Smooth muscle cell (in vitro differentiated cells): ENCODE data around the gene CATSPER4. TPM values are rescaled to one million over a fixed set of nuclear protein-coding genes. Genes with fewer than 3 reads are reported as not detected.
"Not testable (repeated sequence)": the region's sequence is repeated elsewhere in the genome, so short reads cannot be mapped to it uniquely, and the experiment has no call there.

Source experiments
- DNase-seq: peaks from one replicate; lab custom pipeline; 2025; ENCODE audit not compliant: unreplicated experiment; lab: John Stamatoyannopoulos, UW
- H2AFZ ChIP-seq: fragments of 200-600 bp; sonication (generic); 2 replicates; pipeline ENCODE4 v1.6.0; 2016; ENCODE audit warnings: antibody characterized with exemption, low read depth, mild to moderate bottlenecking
- H3F3A ChIP-seq: fragments of 200-600 bp; sonication (generic); 2 replicates; pipeline ENCODE4 v1.6.0; 2017; ENCODE audit warnings: antibody characterized with exemption, low read depth
- H3K27ac ChIP-seq: fragments of 200-600 bp; sonication (generic); 2 replicates; pipeline ENCODE4 v1.5.1; 2016; ENCODE audit warnings: low read depth, mild to moderate bottlenecking
- H3K27me3 ChIP-seq: fragments of 200-600 bp; sonication (generic); 2 replicates; pipeline ENCODE4 v1.6.1; 2016; ENCODE audit warnings: low read depth, mild to moderate bottlenecking
- H3K36me3 ChIP-seq: fragments of 200-600 bp; sonication (generic); 2 replicates; pipeline ENCODE4 v1.5.1; 2016; ENCODE audit warnings: low read depth
- H3K4me1 ChIP-seq: fragments of 200-600 bp; sonication (generic); 2 replicates; pipeline ENCODE4 v1.5.1; 2016; ENCODE audit warnings: low read depth
- H3K4me2 ChIP-seq: fragments of 200-600 bp; sonication (generic); 2 replicates; pipeline ENCODE4 v1.6.0; 2016; ENCODE audit warnings: mild to moderate bottlenecking
- H3K4me3 ChIP-seq: fragments of 200-600 bp; sonication (generic); 2 replicates; pipeline ENCODE4 v1.5.1; 2016; ENCODE audit warnings: mild to moderate bottlenecking
- H3K79me2 ChIP-seq: fragments of 200-600 bp; sonication (generic); 2 replicates; pipeline ENCODE4 v1.6.0; 2016; ENCODE audit warnings: low read depth, mild to moderate bottlenecking
- H3K9ac ChIP-seq: fragments of 200-600 bp; sonication (generic); 2 replicates; pipeline ENCODE4 v1.6.0; 2016; ENCODE audit warnings: low read depth
- H3K9me3 ChIP-seq: fragments of 200-600 bp; sonication (generic); replicated peaks from 2 replicates; pipeline ENCODE4 v1.5.1; 2016; ENCODE audit warnings: low read depth
- H4K20me1 ChIP-seq: fragments of 200-600 bp; sonication (generic); 2 replicates; pipeline ENCODE4 v1.6.0; 2016; ENCODE audit warnings: low read depth
- WGBS: methylation state at CpG from one replicate; pipeline ENCODE4 v1.1.7; 2016; ENCODE audit warnings: low lambda C conversion rate; 5-methylcytosine and 5-hydroxymethylcytosine counted together
- polyA plus RNA-seq: library from polyadenylated mRNA; unstranded; fragments of >200 nt; fragmentation: Nextera tagmentation; extraction: Ambion mirVana; gene quantifications from 2 replicates; pipeline ENCODE4 v1.2.1, GENCODE V29; 2016
- total RNA-seq: library from RNA; depleted of rRNA; stranded (reverse); fragments of >200 nt; gene quantifications from 2 replicates; pipeline ENCODE4 v1.2.3, GENCODE V29; 2014
- TF ChIP-seq, protein P1 (sequence below): fragments of 200-600 bp; sonication (generic); IDR thresholded peaks from 2 replicates; pipeline ENCODE4 v1.5.1; 2017; ENCODE audit warnings: borderline replicate concordance, mild to moderate bottlenecking, antibody characterized with exemption; ENCODE audit not compliant: insufficient read depth, poor library complexity, severe bottlenecking

CATSPER4 gene
- total and polyA plus RNA-seq, 2 experiments from 2014 or later: not detected

DNA sequence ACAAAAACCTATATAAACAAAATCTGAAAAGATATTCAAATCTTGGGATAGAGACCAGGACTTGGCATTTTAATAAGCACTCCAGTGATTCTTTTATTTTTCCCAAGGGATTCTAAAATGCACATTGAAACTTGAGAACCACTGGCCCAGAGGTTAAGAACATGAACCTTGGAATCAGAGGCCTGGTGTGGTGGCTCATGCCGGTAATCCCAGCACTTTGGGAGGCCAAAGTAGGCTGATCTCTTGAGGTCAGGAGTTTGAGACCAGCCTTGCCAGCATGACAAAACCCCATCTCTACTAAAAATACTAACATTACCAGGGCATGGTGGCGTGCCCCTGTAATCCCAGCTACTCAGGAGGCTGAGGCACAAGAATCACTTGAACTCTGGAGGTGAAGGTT, 30.7 kb downstream of the CATSPER4 start:
- Histone ChIP-seq H4K20me1 (no peaks in the 10 kb centered on the region), H3K4me2 (no peak overlapping the region), H3K27me3 (no peaks in the 10 kb centered on the region), H3K36me3 (no peaks in the 10 kb centered on the region), H3F3A (no peaks in the 10 kb centered on the region), H3K9ac (no peak overlapping the region), H3K9me3 (no peaks in the 10 kb centered on the region), H3K27ac (no peak overlapping the region), H2AFZ (no peak overlapping the region), H3K4me1 (no peaks in the 10 kb centered on the region), H3K79me2 (no peaks in the 10 kb centered on the region), H3K4me3 (no peak overlapping the region)
- no peak for DNase-seq
- WGBS: 100% methylated on average over 2 of the region's 2 CpGs
- TF ChIP-seq, protein P1, sequence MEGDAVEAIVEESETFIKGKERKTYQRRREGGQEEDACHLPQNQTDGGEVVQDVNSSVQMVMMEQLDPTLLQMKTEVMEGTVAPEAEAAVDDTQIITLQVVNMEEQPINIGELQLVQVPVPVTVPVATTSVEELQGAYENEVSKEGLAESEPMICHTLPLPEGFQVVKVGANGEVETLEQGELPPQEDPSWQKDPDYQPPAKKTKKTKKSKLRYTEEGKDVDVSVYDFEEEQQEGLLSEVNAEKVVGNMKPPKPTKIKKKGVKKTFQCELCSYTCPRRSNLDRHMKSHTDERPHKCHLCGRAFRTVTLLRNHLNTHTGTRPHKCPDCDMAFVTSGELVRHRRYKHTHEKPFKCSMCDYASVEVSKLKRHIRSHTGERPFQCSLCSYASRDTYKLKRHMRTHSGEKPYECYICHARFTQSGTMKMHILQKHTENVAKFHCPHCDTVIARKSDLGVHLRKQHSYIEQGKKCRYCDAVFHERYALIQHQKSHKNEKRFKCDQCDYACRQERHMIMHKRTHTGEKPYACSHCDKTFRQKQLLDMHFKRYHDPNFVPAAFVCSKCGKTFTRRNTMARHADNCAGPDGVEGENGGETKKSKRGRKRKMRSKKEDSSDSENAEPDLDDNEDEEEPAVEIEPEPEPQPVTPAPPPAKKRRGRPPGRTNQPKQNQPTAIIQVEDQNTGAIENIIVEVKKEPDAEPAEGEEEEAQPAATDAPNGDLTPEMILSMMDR: no peak

DNA sequence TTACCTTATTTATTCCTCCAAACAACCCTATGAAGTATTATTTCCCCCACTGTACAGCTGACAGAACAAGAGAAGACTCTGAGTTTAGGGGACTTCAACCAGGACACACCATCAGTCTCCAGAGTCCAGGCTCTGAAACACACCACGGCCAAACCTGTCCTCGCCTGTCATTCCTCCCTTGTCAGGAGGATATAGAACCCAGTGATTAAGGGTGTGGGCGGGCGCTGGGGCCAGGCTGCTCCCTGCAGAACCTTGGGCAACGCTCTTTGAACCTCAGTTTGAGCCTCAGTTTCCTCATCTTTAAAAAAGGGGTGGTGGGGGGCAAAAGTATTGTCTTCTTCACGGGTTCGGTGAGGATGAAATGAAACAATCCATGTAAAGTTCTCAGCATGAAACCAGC, 34.2 kb downstream of the CATSPER4 start:
- 81% methylated on average over 7 of the region's 7 CpGs for WGBS
- Histone ChIP-seq H3K27me3 (no peaks in the 10 kb centered on the region), H3K9me3 (no peaks in the 10 kb centered on the region), H3K27ac (no peak overlapping the region), H2AFZ (no peak overlapping the region), H3K4me1 (no peaks in the 10 kb centered on the region), H3K4me3 (peak overlapping the region; percentile 40), H3K36me3 (no peaks in the 10 kb centered on the region), H3K9ac (no peak overlapping the region), H3K4me2 (peak overlapping the region; percentile 81), H3K79me2 (no peaks in the 10 kb centered on the region), H4K20me1 (no peaks in the 10 kb centered on the region), H3F3A (no peaks in the 10 kb centered on the region)
- TF ChIP-seq, protein P1: no peak
- DNase-seq: no peak

DNA sequence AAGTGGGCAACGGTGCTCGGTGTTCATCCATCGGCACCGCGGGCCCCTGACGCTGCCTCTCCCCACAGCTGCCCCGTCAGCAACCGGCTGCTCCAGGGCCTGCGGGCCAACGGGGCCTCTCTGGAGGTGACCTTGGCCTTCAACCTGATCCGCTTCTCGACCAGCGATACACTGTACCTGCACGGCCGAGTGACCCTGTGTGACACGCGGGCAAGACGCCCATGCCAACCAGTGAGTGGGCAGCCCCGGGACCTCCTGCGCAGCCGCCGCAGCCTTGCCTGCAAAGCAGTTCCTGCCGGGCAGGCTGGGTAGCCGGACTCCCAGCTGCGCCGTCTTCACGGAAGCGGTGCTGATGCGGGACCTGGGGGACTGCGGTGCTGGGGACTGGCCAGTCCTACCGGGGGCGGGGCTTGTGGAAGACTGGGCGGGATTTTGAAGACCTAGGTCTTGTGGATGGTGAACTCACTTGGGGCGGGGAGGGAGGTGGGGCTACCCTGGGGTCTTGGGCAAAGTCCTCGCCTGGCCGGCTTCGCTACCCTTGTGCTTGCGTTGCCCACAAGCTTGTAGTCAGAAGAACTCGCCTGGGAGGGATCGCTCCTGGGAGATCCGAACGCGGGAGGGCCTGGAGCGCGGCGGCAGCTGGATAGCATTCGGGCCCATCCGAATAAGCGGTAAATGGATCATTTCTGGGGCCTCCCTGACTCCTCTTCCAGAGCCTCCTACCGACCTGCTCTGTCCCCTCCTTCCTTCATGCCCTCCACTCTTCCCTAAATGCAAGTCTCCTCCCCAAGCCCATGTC, 34.8 kb downstream of the CATSPER4 start:
- no peak overlapping the region for H3K27ac ChIP-seq
- peak; percentile 28 for DNase-seq
- peak overlapping the region; percentile 38 for H2AFZ ChIP-seq
- H3K4me1 ChIP-seq: no peaks in the 10 kb centered on the region
- no peaks in the 10 kb centered on the region for H3K27me3 ChIP-seq
- H3K9ac ChIP-seq: no peak overlapping the region
- H3K4me3 ChIP-seq: peak overlapping the region; percentile 40
- 16% methylated on average over 43 of the region's 50 CpGs for WGBS
- no peaks in the 10 kb centered on the region for H3K36me3 ChIP-seq
- H3K9me3 ChIP-seq: no peaks in the 10 kb centered on the region
- peak overlapping the region; percentile 81 for H3K4me2 ChIP-seq
- TF ChIP-seq, protein P1: no peak
- H3F3A ChIP-seq: no peaks in the 10 kb centered on the region
- H3K79me2 ChIP-seq: no peaks in the 10 kb centered on the region
- H4K20me1 ChIP-seq: no peaks in the 10 kb centered on the region

DNA sequence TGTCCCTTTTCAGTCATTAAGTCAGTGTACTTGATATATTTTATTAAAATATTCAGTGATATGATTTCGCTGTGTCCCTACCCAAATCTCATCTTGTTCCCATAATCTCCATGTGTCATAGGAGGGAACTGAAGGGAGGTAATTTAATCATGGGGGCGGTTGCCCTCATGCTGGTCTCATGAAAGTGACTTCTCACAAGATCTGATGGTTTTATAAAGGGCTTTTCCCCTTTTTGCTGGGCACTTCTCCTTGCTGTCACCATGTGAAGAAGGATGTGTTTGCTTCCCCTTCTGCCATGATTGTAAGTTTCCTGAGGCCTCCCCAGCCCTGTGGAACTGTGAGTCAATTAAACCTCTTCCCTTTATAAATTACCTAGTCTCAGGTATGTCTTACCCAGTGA, 40.3 kb downstream of the CATSPER4 start:
- H3K9me3 ChIP-seq, H3K27me3 ChIP-seq, H3K36me3 ChIP-seq, H3K9ac ChIP-seq, H4K20me1 ChIP-seq, H3K4me2 ChIP-seq, H3K4me3 ChIP-seq, H2AFZ ChIP-seq, H3F3A ChIP-seq, H3K79me2 ChIP-seq, H3K27ac ChIP-seq, DNase-seq, H3K4me1 ChIP-seq: not testable (repeated sequence)
- WGBS: 92% methylated on average over 2 of the region's 2 CpGs
